ENCODE results near the gene ORC4. TPM values are rescaled to one million over a fixed set of nuclear protein-coding genes. Genes with fewer than 3 reads are reported as not detected.

Gene ORC4
- polyA plus RNA-seq, 1 donor (not counting 4 experiments of a cell fraction or from before 2014, with no cell fraction given) = 62.4 TPM

DNA sequence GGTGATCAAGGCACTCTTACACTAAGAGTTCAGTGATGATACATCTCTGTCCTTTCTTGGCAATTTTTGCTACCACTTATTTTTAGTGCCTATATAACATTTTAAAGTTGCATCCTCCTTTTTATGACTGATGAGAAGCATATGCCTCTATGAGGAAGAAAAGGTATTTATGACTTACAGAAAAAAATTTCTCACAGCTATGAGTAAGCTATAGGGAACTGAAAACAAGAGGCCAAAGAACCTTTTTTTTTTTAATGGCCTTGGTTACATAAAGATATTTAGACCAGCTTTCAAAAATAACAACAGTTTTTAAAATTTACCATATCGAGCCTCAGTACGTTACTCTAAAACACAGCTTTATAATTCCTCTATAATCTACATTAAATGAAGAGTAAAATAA is 21.7 kb upstream of the ORC4 start:
- H3K4me1 ChIP-seq (ENCODE audit: control insufficient read depth, extremely low read depth, insufficient read depth, low read length) = no peaks in the 10 kb centered on the region
- dilution Hi-C loops (cut with MboI; ENCODE audit: extremely low pct_ligation_motif_present, low sequenced_read_pairs) = no loop called here
- H2AFZ ChIP-seq (ENCODE audit: control insufficient read depth, low read length) = no peak overlapping the region
- no peak overlapping the region for H3K4me3 ChIP-seq (ENCODE audit: control insufficient read depth in 2 of 3, extremely low read depth in 1 of 3, insufficient read depth in 2 of 3, low read depth in 1 of 3, low read length in 3 of 3)
- no peak for DNase-seq (ENCODE audit: low read depth, low spot score)
- no peaks in the 10 kb centered on the region for H4K20me1 ChIP-seq (ENCODE audit: control insufficient read depth, extremely low read depth, insufficient read depth, low read length)
- H3K27ac ChIP-seq (ENCODE audit: control insufficient read depth, insufficient read depth, low read length) = no peak overlapping the region
- no peaks in the 10 kb centered on the region for H3K27me3 ChIP-seq (ENCODE audit: control insufficient read depth, extremely low read depth, insufficient read depth, low read length)
- no peaks in the 10 kb centered on the region for H3K36me3 ChIP-seq (ENCODE audit: control insufficient read depth in 2 of 2, extremely low read depth in 1 of 2, insufficient read depth in 2 of 2, low read length in 2 of 2)
- H3K9ac ChIP-seq (ENCODE audit: control insufficient read depth, extremely low read depth, insufficient read depth, low read length) = no peak overlapping the region
- H3K4me2 ChIP-seq (ENCODE audit: control insufficient read depth, extremely low read depth, insufficient read depth, low read depth, low read length) = no peak overlapping the region
- FAIRE-seq = no peak
- no peaks in the 10 kb centered on the region for H3K79me2 ChIP-seq (ENCODE audit: control insufficient read depth, insufficient read depth, low read length)
- no peaks in the 10 kb centered on the region for H3K9me3 ChIP-seq (ENCODE audit: control insufficient read depth, low read depth, low read length)
- TF ChIP-seq, protein P1, sequence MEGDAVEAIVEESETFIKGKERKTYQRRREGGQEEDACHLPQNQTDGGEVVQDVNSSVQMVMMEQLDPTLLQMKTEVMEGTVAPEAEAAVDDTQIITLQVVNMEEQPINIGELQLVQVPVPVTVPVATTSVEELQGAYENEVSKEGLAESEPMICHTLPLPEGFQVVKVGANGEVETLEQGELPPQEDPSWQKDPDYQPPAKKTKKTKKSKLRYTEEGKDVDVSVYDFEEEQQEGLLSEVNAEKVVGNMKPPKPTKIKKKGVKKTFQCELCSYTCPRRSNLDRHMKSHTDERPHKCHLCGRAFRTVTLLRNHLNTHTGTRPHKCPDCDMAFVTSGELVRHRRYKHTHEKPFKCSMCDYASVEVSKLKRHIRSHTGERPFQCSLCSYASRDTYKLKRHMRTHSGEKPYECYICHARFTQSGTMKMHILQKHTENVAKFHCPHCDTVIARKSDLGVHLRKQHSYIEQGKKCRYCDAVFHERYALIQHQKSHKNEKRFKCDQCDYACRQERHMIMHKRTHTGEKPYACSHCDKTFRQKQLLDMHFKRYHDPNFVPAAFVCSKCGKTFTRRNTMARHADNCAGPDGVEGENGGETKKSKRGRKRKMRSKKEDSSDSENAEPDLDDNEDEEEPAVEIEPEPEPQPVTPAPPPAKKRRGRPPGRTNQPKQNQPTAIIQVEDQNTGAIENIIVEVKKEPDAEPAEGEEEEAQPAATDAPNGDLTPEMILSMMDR (optimal IDR thresholded peaks at IDR 0.05 in 1 of 3, IDR thresholded peaks at IDR 0.05 in 1 of 3, conservative IDR thresholded peaks at IDR 0.05 in 1 of 3; ENCODE audit: extremely low read depth in 1 of 3, insufficient read depth in 2 of 3, low read length in 3 of 3) = no peak
- no peak for TF ChIP-seq EZH2 (IDR thresholded peaks at IDR 0.05; ENCODE audit: low read length)
- no peaks in the 10 kb centered on the region for H3K9me1 ChIP-seq (ENCODE audit: control insufficient read depth, extremely low read depth, insufficient read depth, low read length)

DNA sequence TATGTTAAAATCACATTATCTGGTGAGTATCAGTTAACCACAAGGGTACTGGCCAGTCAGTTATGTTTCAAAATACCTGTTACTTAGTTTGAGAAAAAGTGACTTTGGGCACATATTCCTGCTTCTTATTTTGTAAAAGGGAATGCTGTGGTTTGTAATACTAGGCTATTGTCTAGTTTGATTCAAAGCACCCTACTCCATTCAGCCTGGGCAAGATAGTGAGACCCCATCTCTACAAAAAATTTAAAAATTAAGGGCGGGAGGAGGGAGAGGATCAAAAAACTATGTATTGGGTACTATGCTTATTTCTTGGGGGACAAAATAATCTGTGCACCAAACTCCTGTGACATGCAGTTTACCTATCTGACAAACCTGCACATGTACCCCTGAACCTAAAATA is 19.2 kb upstream of the ORC4 start:
- Histone ChIP-seq H3K27ac (ENCODE audit: control insufficient read depth, insufficient read depth, low read length) (no peak overlapping the region), H3K9me3 (ENCODE audit: control insufficient read depth, low read depth, low read length) (no peaks in the 10 kb centered on the region), H2AFZ (ENCODE audit: control insufficient read depth, low read length) (no peak overlapping the region), H3K4me2 (ENCODE audit: control insufficient read depth, extremely low read depth, insufficient read depth, low read depth, low read length) (no peak overlapping the region), H3K9me1 (ENCODE audit: control insufficient read depth, extremely low read depth, insufficient read depth, low read length) (no peaks in the 10 kb centered on the region), H3K36me3 (ENCODE audit: control insufficient read depth in 2 of 2, extremely low read depth in 1 of 2, insufficient read depth in 2 of 2, low read length in 2 of 2) (no peaks in the 10 kb centered on the region), H3K4me1 (ENCODE audit: control insufficient read depth, extremely low read depth, insufficient read depth, low read length) (no peaks in the 10 kb centered on the region), H4K20me1 (ENCODE audit: control insufficient read depth, extremely low read depth, insufficient read depth, low read length) (no peaks in the 10 kb centered on the region), H3K79me2 (ENCODE audit: control insufficient read depth, insufficient read depth, low read length) (no peaks in the 10 kb centered on the region), H3K9ac (ENCODE audit: control insufficient read depth, extremely low read depth, insufficient read depth, low read length) (no peak overlapping the region), H3K4me3 (ENCODE audit: control insufficient read depth in 2 of 3, extremely low read depth in 1 of 3, insufficient read depth in 2 of 3, low read depth in 1 of 3, low read length in 3 of 3) (no peak overlapping the region), H3K27me3 (ENCODE audit: control insufficient read depth, extremely low read depth, insufficient read depth, low read length) (no peaks in the 10 kb centered on the region)
- no peak for TF ChIP-seq EZH2 (IDR thresholded peaks at IDR 0.05; ENCODE audit: low read length)
- TF ChIP-seq, protein P1 (optimal IDR thresholded peaks at IDR 0.05 in 1 of 3, IDR thresholded peaks at IDR 0.05 in 1 of 3, conservative IDR thresholded peaks at IDR 0.05 in 1 of 3; ENCODE audit: extremely low read depth in 1 of 3, insufficient read depth in 2 of 3, low read length in 3 of 3) = no peak
- dilution Hi-C loops (cut with MboI; ENCODE audit: extremely low pct_ligation_motif_present, low sequenced_read_pairs) = no loop called here
- FAIRE-seq (no peak), DNase-seq (ENCODE audit: low read depth, low spot score) (no peak)

All from keratinocyte (primary cell).